ENCODE measurements around the gene EMILIN1.

DNA sequence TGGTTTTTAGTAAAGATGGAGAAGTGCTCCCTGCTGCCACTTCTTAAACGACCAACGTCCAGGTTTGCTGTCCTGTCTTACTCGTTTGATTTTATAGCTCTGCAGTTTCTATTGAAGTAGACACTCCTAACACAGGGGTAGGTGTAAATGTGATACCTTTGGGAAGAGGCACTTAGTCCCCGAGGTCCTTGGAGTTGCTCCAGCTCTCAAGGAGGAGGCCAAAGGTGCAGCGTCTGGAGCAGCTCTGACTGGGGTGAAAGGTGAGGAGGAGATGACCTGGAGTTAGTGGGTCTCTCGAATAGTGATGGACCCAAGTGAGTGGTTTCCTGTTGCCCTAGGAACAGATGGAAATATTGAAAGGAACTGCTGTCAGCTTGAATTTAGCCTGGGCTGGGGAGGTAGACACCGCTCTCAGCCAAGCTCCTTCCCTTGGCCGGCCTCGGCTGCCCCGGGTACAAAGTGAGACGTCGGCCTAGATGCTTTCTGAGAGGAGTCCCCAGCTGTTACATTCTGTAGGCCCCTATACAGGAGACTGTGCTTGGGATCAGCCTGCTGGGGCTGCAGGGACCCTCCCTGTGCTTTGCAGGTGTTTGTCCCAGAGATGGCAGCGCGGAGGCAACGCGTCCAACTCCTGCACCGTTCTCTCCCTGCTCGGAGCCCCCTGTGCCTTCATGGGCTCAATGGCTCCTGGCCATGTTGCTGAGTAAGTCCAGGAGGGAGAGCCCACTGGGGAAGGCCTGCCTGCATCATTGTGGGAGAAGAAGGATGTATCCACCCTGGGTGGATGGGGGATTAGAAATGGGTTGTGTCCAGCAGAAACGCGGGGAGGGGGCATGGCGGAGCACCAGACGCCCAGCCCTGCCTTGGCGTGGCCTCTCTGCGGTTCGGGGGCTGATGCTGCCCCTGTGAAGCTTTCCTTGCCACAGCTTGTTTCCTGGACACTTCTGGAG lies 13.6 kb downstream of the EMILIN1 start:
- TF ChIP-seq, protein P1, sequence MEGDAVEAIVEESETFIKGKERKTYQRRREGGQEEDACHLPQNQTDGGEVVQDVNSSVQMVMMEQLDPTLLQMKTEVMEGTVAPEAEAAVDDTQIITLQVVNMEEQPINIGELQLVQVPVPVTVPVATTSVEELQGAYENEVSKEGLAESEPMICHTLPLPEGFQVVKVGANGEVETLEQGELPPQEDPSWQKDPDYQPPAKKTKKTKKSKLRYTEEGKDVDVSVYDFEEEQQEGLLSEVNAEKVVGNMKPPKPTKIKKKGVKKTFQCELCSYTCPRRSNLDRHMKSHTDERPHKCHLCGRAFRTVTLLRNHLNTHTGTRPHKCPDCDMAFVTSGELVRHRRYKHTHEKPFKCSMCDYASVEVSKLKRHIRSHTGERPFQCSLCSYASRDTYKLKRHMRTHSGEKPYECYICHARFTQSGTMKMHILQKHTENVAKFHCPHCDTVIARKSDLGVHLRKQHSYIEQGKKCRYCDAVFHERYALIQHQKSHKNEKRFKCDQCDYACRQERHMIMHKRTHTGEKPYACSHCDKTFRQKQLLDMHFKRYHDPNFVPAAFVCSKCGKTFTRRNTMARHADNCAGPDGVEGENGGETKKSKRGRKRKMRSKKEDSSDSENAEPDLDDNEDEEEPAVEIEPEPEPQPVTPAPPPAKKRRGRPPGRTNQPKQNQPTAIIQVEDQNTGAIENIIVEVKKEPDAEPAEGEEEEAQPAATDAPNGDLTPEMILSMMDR (conservative IDR thresholded peaks at IDR 0.05 in 1 of 2, IDR thresholded peaks at IDR 0.05 in 1 of 2; ENCODE audit: low read depth in 1 of 2, low read length in 2 of 2), result no peak
- TF ChIP-seq EZH2 (IDR thresholded peaks at IDR 0.05; ENCODE audit: low read length, missing control alignments), result no peak

Measured in fibroblast of lung (primary cell).